HG03342 (cell line): Measurements from ENCODE around the gene USP2.

ENCODE experiments used
- ATAC-seq: cut with Tn5 transposase; IDR thresholded peaks from one replicate; pipeline ENCODE4 v1.9.1; 2021; ENCODE audit warnings: mild to moderate bottlenecking, moderate library complexity; ENCODE audit not compliant: unreplicated experiment

USP2 gene

GRCh38 chr11:119377112-119377901 lies 4.2 kb downstream of the USP2 start:
- ATAC-seq: no peak

- ATAC-seq: no peak
Measured at GRCh38 chr11:119376197-119376847, 5.2 kb downstream of the USP2 start.

GRCh38 chr11:119375337-119376196 lies 5.9 kb downstream of the USP2 start:
- no peak for ATAC-seq

DNA sequence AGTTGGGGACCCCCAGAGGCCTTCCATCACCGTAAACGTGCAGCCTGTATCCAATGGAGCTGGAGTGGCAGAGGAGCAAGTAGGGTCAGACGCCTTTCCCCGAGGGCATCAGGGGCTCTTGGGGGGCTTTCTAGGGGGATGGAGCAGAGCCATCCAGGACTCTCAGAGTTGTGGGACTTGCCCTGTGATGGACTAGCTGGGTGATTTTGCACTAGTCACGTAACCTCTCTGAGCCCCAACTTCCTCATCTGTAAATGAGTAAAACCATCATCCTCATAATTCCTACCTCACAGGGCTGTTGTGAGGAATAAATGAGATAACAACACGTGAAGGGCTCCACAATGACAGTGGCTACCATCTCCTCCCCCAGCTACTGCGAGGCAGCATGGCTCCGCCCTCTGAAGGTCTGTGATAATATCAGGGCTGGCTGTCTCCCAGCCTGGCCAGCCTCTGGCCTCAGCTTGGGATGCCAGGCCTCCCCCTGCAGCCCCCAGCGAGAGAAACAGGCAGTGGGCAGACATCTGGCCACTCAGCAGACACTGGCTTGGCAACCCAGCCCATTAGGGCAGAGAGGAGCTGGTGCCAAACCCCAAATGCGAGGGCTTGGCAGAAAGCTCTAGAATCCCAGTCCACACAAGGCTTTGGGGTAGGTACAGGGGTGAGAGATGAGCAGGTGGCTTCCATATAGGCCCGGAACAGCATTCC lies 6.7 kb downstream of the USP2 start:
- no peak for ATAC-seq

DNA sequence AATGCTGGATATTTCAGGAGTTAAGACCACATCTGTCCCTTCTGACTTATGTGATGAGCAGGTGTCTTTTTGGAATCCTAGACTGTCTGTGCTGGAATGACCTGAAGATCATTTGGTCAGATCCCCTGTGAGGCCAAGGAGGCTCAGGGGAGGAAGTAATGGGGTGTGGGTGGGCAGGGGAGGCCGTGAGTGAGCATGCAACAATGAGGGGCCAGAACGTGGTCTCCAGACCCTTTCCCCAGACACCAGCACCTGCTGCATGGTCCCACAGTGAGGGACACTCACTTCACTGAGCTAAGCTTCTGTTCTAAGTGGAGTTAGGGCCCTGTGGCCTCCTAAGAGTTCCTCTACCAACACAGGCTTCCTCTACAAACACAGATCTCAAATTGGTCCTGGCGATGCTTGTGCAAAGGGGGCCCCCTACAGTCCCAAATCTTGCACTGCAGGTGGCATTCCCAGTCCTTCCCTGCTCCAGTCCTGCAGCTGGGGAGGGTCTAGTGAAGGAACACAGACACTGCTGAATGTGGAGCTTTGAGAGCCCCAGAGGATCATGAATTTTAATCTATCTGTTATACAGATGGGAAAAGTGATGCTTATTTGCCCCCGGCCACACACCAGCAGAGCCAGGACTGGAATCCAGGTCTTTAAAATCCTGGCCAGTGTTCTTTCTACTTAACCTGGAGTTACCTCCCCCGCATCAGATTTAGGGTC lies 7.4 kb downstream of the USP2 start:
- ATAC-seq: no peak

DNA sequence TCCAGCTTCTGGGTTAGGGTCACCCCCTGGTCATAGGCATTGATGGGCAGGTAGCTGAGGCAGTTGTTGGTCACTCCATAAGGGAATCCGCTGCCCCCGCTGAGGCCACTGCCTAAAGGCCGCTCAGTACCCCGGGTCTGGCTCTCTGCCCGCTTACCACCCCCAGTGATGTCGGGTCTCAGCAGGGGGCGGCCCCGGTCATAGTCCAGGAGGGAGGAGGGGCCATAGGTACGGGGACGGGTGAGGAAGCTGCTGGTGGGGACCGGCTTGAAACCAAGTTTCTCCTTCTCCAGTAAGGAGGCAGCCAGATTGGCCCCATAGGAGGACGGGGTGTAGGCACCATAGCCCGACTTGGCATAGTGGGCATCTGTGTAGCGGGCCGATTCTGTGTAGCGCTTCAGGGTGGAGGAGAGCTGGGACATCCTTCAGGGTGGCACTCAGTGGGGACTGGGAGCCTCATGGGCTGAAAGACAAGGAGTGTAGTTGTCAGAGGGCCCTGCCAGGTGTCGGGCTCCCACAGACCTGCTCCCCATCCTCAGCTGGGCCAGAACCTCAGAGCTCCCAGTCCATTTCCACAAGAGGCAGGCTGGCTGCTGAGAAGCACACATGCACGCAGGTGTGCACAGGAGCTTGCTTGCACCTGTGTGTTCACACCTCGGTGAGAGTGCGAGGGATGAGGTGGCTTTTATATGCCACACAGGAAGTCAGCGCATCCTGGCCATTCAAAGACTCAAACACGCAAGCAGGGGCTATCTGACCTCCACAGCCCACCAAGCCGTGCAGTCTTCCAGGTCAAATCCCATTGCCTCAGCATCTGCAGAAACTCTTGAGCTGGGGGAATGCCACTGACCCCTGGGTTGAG lies 8.2 kb downstream of the USP2 start:
- no peak for ATAC-seq

GRCh38 chr11:119372260-119373058 lies 9.0 kb downstream of the USP2 start:
- no peak for ATAC-seq

GRCh38 chr11:119371778-119372182 lies 9.7 kb downstream of the USP2 start:
- no peak for ATAC-seq

- no peak for ATAC-seq
Measured at GRCh38 chr11:119371067-119371601, 10.4 kb downstream of the USP2 start.

- no peak for ATAC-seq
Measured at GRCh38 chr11:119370486-119371046, 10.9 kb downstream of the USP2 start.

DNA sequence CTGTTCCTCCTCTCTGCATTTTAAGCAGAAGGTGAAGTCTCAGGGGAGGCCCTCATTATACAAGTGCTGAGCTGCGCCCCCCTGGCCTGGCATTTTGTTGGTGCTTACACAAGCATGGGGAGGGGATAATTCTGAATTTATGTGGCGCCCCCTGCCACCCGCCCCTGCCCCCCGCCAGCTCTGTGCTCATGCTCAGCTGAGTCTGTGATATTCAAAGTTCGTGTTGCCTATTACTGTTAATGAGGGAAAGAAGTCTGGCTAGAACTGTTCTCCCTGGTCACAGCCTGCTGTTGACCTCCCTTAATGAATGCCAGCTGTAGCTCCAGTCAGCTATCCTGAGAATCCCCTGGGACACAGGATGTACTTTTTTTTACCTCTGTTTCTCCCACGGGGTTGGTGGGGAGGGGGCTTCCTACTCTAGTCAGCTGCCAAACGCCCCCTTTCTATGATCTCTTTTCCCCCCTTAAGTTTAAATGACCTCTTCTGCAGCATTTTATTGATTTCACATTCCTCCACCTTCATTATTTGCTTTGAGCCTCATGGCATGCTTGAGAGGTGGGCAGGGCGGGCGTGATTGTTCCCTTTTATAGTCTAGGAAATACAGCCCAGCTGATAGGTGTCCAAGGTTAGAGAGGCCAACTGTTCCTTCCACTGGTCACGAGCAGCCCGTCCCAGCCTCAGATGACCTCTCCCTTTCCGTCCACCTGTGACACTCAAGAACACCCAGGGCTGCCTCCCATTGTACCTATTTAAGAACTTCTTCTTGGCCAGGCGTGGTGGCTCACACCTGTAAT lies 12.2 kb downstream of the USP2 start:
- no peak for ATAC-seq

DNA sequence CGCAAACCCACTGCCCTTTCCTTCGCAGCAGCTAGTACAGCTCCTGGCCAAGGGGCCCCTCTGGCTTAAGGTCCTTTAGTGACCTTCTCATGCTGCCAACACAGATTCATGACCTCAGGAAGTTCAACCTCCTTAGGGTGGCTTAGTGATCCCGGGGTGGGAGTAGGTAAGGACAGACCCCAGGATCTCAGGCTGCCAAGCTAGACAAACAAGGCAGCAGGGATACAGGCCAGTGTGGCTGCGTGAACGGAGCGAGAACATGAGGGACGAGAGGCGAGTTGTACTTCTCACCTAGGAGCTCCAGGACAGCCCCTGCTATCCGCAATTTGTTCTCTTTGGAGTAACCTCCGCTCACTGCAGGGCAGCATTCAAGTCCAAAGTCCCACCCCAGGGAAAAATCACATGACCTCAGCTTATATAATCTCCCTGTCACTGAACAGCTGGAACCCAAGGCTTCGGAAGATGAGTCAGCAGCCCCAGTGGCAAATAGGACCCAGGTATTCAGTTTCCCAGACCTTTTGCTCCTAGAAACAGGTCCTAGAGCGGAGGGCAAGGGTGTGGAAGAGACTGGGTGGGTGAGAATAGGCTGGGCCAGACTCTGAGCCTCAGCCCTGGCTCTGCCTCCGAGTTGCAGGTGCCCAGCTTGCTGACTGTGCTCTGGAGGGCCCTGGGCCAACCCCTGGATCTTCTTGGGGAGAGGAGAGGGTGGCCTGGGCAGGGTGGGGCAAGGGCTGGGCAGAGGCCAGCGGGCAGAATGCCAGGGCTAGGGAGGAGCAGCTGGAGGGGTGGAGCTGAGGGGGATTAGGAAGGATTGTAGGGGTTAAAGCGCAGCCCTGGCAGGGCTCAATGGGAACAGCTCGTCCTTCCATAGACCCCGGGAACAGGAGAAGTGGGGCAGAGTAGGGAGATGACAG lies 13.1 kb downstream of the USP2 start:
- no peak for ATAC-seq

DNA sequence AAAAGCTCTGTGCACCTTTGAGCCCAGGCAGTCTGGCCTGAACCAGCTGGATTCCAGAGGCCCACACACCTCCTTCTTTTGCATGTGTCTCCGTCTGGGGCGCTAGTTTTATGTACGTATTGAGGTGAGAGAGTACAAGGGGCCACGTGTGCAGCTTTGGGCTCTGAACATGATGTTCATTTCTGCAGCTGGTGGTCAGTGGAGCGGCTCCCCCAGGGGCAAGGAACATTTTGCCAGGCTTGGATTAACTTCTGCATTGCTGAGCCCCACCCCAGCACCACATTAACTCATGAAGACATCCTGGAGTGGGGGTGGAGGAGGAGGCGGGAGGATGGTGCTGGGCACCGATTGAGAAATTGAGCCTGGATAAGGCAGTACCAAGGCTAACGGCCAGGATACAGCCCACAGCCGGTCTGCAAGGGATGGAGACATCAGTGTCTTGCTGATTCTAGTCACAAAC lies 13.8 kb downstream of the USP2 start:
- no peak for ATAC-seq

- no peak for ATAC-seq
Measured at GRCh38 chr11:119366690-119367620, 14.5 kb downstream of the USP2 start.

GRCh38 chr11:119365071-119365591 lies 16.4 kb downstream of the USP2 start:
- ATAC-seq: no peak
